Dedifferentiated amniotic fluid mesenchymal stem cell (primary cell): ENCODE measurements around the gene DNAI2.
"Not testable (repeated sequence)": the region's sequence is repeated elsewhere in the genome, so short reads cannot be mapped to it uniquely, and the experiment has no call there.

Source experiments
- DNase-seq: peaks from one replicate; pipeline ENCODE4 v3.0.0-alpha.2; 2016; ENCODE audit errors: extremely low spot score

Gene DNAI2

GRCh38 chr17:74245145-74245831, 28.7 kb upstream of the DNAI2 start:
- no peak for DNase-seq

- DNase-seq: no peak
Observed at GRCh38 chr17:74245871-74246270, 28.2 kb upstream of the DNAI2 start.

- DNase-seq: no peak
Observed at GRCh38 chr17:74249590-74250270, 24.3 kb upstream of the DNAI2 start.

DNA sequence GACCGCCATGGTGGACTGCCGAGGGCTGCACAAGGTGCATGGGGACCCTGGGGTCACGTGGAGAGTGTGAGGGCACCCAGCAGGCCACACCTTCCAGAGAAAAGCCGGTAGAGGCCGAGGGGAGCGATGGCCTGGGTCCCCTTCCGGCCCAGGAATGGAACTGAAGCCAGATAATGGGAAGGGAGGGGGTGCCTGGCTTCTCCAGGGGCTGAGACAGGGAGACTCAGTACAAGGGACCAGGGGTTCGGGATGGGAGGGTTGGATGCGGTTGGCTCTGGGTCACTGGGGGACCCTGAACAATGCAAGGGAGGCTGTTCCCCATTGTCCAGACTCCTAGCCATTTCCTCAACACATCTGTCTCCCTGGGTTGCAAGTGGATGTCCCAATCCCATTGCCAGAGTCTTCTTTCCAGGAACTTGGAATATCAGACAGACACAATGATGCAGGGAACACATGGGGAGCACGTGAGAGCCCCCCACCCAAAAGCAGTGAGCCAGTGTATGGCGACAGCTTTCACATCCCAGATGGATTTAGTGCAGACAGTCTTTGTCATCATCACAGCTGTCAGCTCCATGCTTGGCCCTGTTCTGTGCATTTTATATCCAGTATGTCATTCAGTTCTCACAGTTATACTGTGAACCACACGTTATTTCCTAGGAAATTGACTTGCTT, 23.6 kb upstream of the DNAI2 start:
- DNase-seq: no peak

DNA sequence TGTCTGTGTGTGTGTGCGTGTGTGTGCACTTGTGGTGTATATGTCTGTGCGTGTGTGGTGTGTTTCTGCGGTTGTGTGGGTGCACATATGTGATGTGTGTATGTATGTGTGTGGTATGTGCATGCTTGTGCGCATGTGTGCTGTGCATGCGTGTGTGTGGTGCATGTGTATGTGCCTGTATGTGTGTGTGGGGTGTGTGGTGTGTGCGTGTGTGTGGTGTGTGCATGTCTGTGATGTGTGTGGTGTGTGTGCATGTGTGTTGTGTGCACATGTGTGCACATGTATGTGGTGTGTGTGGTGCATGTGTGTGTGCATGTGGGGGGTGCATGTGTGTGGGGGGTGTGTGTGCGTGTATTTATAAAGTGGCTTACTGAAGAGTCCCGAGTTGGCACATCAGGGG, 23.0 kb upstream of the DNAI2 start:
- DNase-seq: no peak

DNA sequence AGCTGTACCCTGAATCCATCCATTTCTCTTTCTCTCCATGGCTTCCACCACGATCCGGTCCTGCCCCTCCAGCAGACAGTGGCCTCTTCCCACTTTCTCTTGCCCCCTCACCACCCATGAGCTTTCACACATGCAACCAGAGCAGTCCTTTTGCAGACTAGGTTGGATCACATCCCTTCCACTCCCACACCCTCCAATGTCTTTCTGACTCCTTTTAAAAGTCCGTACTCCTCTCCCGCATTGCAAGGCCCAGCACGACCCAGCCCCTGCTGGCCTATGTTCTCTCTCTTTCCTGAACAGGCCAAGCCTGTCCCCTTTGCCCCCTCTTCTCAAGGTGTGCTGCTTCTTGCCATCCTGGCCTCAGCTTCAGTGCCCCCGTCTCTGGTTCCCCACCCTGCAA, 22.5 kb upstream of the DNAI2 start:
- DNase-seq: no peak

DNA sequence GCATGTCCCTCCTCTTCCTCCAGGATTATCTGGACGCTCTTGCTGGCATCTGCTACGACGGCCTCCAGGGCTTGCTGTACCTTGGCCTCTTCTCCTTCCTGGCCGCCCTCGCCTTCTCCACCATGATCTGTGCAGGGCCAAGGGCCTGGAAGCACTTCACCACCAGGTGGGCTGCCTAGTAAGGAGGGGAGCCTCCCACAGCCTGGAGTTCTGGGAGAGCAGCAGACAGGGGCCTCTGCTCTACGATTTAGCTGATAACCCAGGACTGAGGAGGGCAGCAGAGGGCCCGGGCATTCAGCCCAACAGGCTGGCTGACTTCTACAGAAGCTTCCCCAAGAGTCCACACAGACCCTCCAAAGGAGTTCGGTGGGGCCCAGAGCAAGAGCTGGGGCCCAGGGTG, 21.8 kb upstream of the DNAI2 start:
- no peak for DNase-seq

- no peak for DNase-seq
Observed at GRCh38 chr17:74253036-74253435, 21.0 kb upstream of the DNAI2 start.

- DNase-seq: no peak
Observed at GRCh38 chr17:74257311-74257710, 16.7 kb upstream of the DNAI2 start.

GRCh38 chr17:74259667-74260524, 14.1 kb upstream of the DNAI2 start:
- DNase-seq: no peak

DNA sequence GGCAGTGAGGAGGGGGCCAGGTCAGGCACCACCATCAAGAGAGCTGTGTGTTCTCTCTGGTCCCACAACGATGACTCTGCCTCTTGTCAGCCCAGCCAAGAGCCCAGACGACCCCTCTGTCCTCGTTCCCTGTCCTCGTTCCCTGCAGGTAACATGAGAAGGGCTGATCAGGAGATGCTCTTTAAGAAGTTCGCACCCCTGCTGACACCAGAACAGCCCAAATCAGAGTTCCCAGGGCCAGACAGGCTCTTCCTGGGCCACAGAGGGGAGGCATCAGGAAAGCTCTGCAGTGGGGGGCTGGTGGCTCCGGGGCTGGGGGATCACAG, 13.5 kb upstream of the DNAI2 start:
- no peak for DNase-seq

- DNase-seq: no peak
Observed at GRCh38 chr17:74262601-74263000, 11.4 kb upstream of the DNAI2 start.

DNA sequence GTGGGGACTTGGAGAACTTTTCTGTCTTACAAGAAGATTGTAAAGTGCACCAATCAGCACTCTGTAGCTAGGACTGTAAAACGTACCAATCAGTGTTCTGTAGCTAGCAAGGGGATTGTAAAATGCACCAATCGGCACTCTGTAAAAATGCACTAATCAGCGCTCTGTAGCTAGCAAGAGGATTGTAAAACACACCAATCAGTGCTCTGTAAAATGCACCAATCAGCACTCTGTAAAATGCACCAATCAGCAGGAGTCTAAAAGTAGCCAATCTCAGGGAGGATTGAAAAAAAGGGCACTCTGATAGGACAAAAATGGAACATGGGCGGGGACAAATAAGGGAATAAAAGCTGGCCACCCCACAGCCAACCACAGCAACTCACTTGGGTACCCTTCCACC, 7.0 kb upstream of the DNAI2 start:
- not testable (repeated sequence) for DNase-seq

DNA sequence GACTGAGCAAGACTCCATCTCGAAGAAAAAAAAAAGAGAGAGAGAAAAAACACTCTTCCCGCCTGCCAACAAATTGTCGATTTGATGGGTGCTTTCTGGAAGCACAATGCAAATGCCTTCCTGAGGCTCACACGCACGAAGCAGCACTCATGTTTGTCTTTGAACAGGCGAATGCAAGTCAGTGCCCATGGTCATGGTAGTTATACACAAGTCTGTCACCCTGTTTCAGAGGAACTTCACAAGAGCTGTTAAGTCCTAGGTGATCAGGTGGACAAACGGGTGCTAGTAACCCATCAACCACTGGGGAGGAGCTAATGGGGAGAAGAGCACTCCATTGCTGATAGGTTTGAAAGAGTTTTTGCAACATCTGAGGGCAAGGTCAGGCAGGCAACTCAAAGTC, 6.5 kb upstream of the DNAI2 start:
- DNase-seq: no peak

- no peak for DNase-seq
Observed at GRCh38 chr17:74267987-74268499, 6.0 kb upstream of the DNAI2 start.

DNA sequence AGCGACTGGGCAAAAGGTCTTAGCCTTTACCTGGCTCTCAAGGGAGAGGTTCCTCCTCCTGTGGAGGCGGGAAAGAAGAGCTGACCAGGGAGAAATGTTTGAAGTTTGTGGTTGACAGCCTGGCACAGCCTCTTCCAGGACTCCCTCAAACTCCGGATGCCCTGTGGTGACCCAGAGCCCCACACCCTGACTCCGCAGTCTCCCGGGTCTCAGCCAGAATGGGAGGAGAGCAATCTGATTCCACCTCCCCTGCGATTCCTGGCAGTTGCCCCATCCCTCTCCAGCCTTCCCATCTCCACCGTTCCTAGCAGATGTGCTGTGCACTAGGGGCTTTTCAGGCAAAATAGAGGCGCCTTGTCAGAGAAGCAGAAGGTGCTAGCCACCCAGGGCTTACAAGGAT, 5.5 kb upstream of the DNAI2 start:
- no peak for DNase-seq

GRCh38 chr17:74270333-74270732, 3.7 kb upstream of the DNAI2 start:
- no peak for DNase-seq

- DNase-seq: no peak
Observed at GRCh38 chr17:74271281-74271680, 2.8 kb upstream of the DNAI2 start.

DNA sequence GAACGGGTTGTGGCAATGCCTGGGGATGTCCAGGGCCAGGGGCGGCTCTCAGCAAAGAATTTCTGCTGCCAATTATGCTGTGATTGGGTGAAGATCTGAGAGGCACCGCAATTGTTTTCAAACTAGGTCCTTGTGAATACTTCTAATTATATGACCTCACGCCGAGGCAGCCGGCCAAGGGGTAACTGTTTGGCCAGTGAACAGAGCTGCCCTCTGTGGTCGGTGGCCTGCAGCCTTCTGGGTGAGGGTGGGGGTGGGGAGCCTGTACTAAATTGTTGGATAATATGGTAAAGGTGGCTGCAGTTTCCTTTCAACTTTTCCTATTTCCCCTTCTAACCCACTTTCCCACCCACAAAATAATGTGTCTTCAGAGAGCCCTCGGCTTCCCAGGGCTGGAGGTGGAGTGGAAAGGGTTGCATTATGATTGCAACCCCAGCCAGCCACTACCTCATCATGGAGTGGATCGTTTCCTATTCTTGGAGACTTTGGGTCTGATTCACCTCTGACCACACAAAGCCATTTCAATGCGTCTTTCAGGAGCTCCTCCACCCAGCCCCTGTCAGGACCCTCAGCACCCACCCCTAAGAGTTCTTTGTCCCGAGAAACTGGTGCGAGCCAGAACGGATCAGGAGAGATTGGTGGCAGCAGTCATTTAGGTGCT, 2.0 kb upstream of the DNAI2 start:
- no peak for DNase-seq

DNA sequence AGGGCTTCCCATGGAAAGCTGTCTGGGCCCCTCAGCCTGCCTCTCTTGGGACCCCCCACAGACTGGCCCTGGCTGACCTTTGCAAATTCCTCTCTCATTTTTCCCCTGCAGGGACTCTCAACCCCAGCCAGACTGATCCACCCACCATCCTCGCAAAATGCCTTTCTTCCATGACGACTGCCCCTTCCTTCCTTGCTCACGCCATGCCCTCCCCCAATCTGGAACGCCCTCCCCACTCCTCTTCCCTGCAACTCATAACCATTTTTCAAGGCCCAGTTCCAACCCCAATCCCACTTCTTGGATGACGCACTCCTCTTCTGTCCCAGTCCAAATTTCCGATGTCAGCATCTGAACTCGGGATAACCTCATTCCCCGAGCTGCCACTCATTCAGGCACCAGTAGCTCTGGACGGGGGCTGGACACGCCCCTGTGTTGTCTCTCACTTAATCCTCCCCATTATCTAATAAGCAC, 1.3 kb upstream of the DNAI2 start:
- DNase-seq: no peak

DNA sequence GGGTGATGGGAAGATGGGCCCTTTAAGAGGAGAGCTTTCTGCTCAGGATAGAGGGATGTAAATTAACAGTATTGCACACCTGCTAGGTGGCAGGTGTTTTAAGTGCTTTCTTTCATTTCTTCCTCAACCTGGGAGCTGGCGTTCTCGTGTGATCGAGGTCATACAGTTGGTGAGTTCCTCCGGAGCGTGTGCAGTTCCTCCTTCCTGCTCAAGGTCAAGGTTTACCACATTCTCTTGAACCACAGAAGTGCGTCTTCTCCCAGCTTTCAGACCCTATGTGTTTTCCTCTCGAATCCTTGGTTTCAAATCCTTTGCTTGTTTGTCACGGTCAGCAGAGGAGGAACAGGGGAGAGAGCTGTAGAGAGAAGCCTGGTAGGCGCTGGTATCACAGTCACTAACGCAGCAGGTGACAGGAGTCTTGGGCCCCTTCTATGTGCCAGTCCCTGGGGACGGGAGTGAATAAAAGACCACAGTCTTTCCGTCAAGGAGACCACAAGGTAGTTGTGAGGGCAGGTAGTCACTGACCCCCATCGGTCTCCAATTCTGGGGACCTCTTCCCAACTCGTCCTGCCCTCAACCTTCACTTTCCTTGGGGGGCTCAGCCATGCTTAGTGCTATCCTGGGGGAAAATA, 791 bp downstream of the DNAI2 start:
- no peak for DNase-seq
